WTC11 (cell line): ENCODE results near the gene PTPN7.

Experiments used
- CTCF ChIP-seq: fragments of 200-600 bp; IDR thresholded peaks from 2 replicates; pipeline ENCODE4 v1.8.0; 2022; ENCODE audit warnings: antibody characterized with exemption
- NR3C1 ChIP-seq: sonication (generic); formaldehyde crosslinking; conservative IDR thresholded peaks from 2 replicates; pipeline ENCODE4 v1.8.1; 2023; ENCODE audit warnings: low read depth, mild to moderate bottlenecking, missing genetic modification reagents

GRCh38 chr1:202156590-202156989 lies 3.8 kb downstream of the PTPN7 start:
- TF ChIP-seq CTCF (no peak), NR3C1 (no peak)
